ENCODE results near the gene EWSR1. TPM values are rescaled to one million over a fixed set of nuclear protein-coding genes. Genes with fewer than 3 reads are reported as not detected.

Gene EWSR1
- total and polyA plus RNA-seq, 2 donors (not counting 3 experiments of a cell fraction or from before 2014, with no cell fraction given), result 305 to 588 TPM

GRCh38 chr22:29288837-29289236, 20.8 kb downstream of the EWSR1 start:
- TSS peak; percentile 2 for BruUV-seq (replicated peaks)
- peaks cover 50 to 53% of the 10 kb centered on the region in 2 experiments for H3K36me3 ChIP-seq (ENCODE audit: control insufficient read depth in 2 of 2, extremely low read depth in 1 of 2, insufficient read depth in 2 of 2, low read length in 2 of 2)

More at GRCh38 chr22:29288837-29289236, 20.8 kb downstream of the EWSR1 start:
- no peak for FAIRE-seq
- CTCF ChIA-PET, result interaction anchor here (1.0 kb wide), 1 partner anchor 14 kb away, joined by 3 read pairs; no protein-coding TSS in a partner anchor
- H2AFZ ChIP-seq (ENCODE audit: low read depth, low read length), result no peak overlapping the region
- no peak overlapping the region for H3K4me2 ChIP-seq (ENCODE audit: insufficient read depth, low read length)
- intact Hi-C loops (cut with micrococcal nuclease) (no loop called here), dilution Hi-C loops (cut with MboI; ENCODE audit: extremely low pct_ligation_motif_present, low sequenced_read_pairs) (no loop called here)
- no peak for DNase-seq (ENCODE audit: low read depth, low spot score)
- TF ChIP-seq JUN (IDR thresholded peaks at IDR 0.05; ENCODE audit: borderline replicate concordance, insufficient read depth, insufficient read length, low read depth), result no peak
- no peak for TF ChIP-seq EZH2 (IDR thresholded peaks at IDR 0.05; ENCODE audit: borderline replicate concordance, low read depth, low read length, severe bottlenecking)
- TF ChIP-seq POLR2A (IDR thresholded peaks at IDR 0.05; ENCODE audit: low read depth, low read length), result no peak
- TF ChIP-seq POLR2AphosphoS5 (IDR thresholded peaks at IDR 0.05; ENCODE audit: insufficient read depth, low read depth, low read length), result no peak
- TF ChIP-seq MAX (IDR thresholded peaks at IDR 0.05; ENCODE audit: insufficient read depth, insufficient read length), result no peak
- TF ChIP-seq MYC (IDR thresholded peaks at IDR 0.05; ENCODE audit: low read depth, low read length), result no peak
- TF ChIP-seq GATA2 (IDR thresholded peaks at IDR 0.05; ENCODE audit: insufficient read depth, insufficient read length, low read depth, low read length), result no peak
- no peak for TF ChIP-seq CTCF (IDR thresholded peaks at IDR 0.05; ENCODE audit: extremely low read depth in 1 of 2, insufficient read depth in 1 of 2, low read depth in 1 of 2, low read length in 2 of 2)
- TF ChIP-seq FOS (IDR thresholded peaks at IDR 0.05; ENCODE audit: borderline replicate concordance, insufficient read depth, low read length), result no peak
- H3K9me3 ChIP-seq (replicated peaks; ENCODE audit: control insufficient read depth, insufficient read depth, low read length), result no peaks in the 10 kb centered on the region
- peaks cover 58% of the 10 kb centered on the region for H3K79me2 ChIP-seq (ENCODE audit: control insufficient read depth, insufficient read depth, low read length)
- H3K4me1 ChIP-seq (ENCODE audit: control insufficient read depth, extremely low read depth, insufficient read depth, low read length), result no peaks in the 10 kb centered on the region
- H3K9ac ChIP-seq (replicated peaks; ENCODE audit: extremely low read depth, insufficient read depth, low read length), result no peak overlapping the region
- H4K20me1 ChIP-seq (replicated peaks; ENCODE audit: control insufficient read depth, extremely low read depth, insufficient read depth, low read length), result peaks cover 9% of the 10 kb centered on the region
- H3K27ac ChIP-seq (ENCODE audit: insufficient read depth, low read depth, low read length), result no peak overlapping the region
- H3K9me1 ChIP-seq (replicated peaks; ENCODE audit: control insufficient read depth, extremely low read depth, insufficient read depth, low read length), result no peaks in the 10 kb centered on the region
- no peaks in the 10 kb centered on the region for H3K27me3 ChIP-seq (ENCODE audit: control insufficient read depth in 2 of 2, insufficient read depth in 2 of 2, low read length in 2 of 2)
- no peak overlapping the region for H3K4me3 ChIP-seq (replicated peaks in 1 of 3; ENCODE audit: insufficient read depth in 1 of 3, low read depth in 1 of 3, low read length in 3 of 3)
- POLR2A ChIA-PET, result no interaction called here

All from endothelial cell of umbilical vein (primary cell).